Measurements from ENCODE around the gene KCNH1. TPM values are rescaled to one million over a fixed set of nuclear protein-coding genes. Genes with fewer than 3 reads are reported as not detected.
"Not testable (repeated sequence)": the region's sequence is repeated elsewhere in the genome, so short reads cannot be mapped to it uniquely, and the experiment has no call there.

KCNH1 gene
- total RNA-seq, 1 donor from 2014 or later = not detected

GRCh38 chr1:210662291-210663050 lies 471.5 kb downstream of the KCNH1 start:
- Histone ChIP-seq H3K36me3 (no peaks in the 10 kb centered on the region), H3K4me3 (no peak overlapping the region), H3K9me3 (no peaks in the 10 kb centered on the region), H3K27me3 (no peaks in the 10 kb centered on the region), H3K27ac (no peak overlapping the region), H3K4me1 (no peaks in the 10 kb centered on the region)
- intact Hi-C loops (cut with DNase I) = no loop called here
- ATAC-seq (no peak), DNase-seq (no peak)
- no peak for TF ChIP-seq CTCF (IDR thresholded peaks at IDR 0.05)

- DNase-seq; ATAC-seq; H3K27ac ChIP-seq; H3K9me3 ChIP-seq; intact Hi-C loops (cut with DNase I); H3K27me3 ChIP-seq; H3K36me3 ChIP-seq; H3K4me3 ChIP-seq; H3K4me1 ChIP-seq: not testable (repeated sequence)
Measured at GRCh38 chr1:210661520-210661919, 472.4 kb downstream of the KCNH1 start.

GRCh38 chr1:210657806-210658205 lies 476.1 kb downstream of the KCNH1 start:
- Histone ChIP-seq H3K4me1 (no peaks in the 10 kb centered on the region), H3K27ac (no peak overlapping the region), H3K4me3 (no peak overlapping the region), H3K36me3 (no peaks in the 10 kb centered on the region), H3K9me3 (no peaks in the 10 kb centered on the region), H3K27me3 (no peaks in the 10 kb centered on the region)
- TF ChIP-seq CTCF (IDR thresholded peaks at IDR 0.05) = no peak
- no peak for ATAC-seq
- intact Hi-C loops (cut with DNase I) = no loop called here
- no peak for DNase-seq

DNA sequence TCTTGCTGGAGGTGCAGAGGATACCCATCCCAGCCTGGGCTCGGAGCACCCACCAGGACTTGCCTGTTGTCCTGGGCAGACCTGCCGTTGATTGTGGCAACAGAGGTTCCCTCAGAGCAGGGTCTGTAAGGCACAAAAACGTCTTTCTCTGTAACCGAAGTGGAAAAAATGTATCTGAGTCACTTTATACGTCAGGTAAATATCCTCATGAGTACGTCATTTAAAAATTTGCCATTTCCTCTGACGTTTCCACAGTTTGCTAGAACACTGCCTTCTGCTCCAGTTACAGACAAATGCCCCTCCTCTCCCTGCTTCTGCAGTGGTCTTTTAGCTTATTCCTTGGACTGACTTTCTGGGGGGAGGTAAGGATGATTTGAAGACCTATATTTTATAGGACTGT lies 478.4 kb downstream of the KCNH1 start:
- TF ChIP-seq CTCF (IDR thresholded peaks at IDR 0.05) = no peak
- H3K9me3 ChIP-seq = no peaks in the 10 kb centered on the region
- intact Hi-C loops (cut with DNase I) = no loop called here
- ATAC-seq (no peak), DNase-seq (no peak)
- no peaks in the 10 kb centered on the region for H3K36me3 ChIP-seq
- H3K4me3 ChIP-seq = no peak overlapping the region
- H3K27me3 ChIP-seq = no peaks in the 10 kb centered on the region
- no peaks in the 10 kb centered on the region for H3K4me1 ChIP-seq
- no peak overlapping the region for H3K27ac ChIP-seq

- no peak for ATAC-seq
- H3K9me3 ChIP-seq = no peaks in the 10 kb centered on the region
- no peak overlapping the region for H3K27ac ChIP-seq
- H3K27me3 ChIP-seq = no peaks in the 10 kb centered on the region
- no peaks in the 10 kb centered on the region for H3K4me1 ChIP-seq
- TF ChIP-seq CTCF (IDR thresholded peaks at IDR 0.05) = no peak
- H3K4me3 ChIP-seq = no peak overlapping the region
- no peaks in the 10 kb centered on the region for H3K36me3 ChIP-seq
- no peak for DNase-seq
- intact Hi-C loops (cut with DNase I) = no loop called here
Measured at GRCh38 chr1:210654176-210654981, 479.6 kb downstream of the KCNH1 start.

- Histone ChIP-seq H3K27ac (no peak overlapping the region), H3K27me3 (no peaks in the 10 kb centered on the region), H3K4me3 (no peak overlapping the region), H3K4me1 (no peaks in the 10 kb centered on the region), H3K9me3 (no peaks in the 10 kb centered on the region), H3K36me3 (no peaks in the 10 kb centered on the region)
- TF ChIP-seq CTCF (IDR thresholded peaks at IDR 0.05) = no peak
- intact Hi-C loops (cut with DNase I) = no loop called here
- ATAC-seq (peak; percentile 78), DNase-seq (no peak)
Measured at GRCh38 chr1:210653771-210654170, 480.2 kb downstream of the KCNH1 start.
